Neural cell (in vitro differentiated cells): Measurements from ENCODE around the gene ADGRD2. TPM values are rescaled to one million over a fixed set of nuclear protein-coding genes. Genes with fewer than 3 reads are reported as not detected.

Source experiments
- H2AFZ ChIP-seq: fragments of 200-600, 300-800 bp; sonication (generic), shearing (Covaris generic); 2 replicates; pipeline ENCODE4 v1.6.0; 2014; ENCODE audit warnings: low read depth, mild to moderate bottlenecking, antibody characterized with exemption, low read length, moderate library complexity
- H3F3A ChIP-seq: fragments of 200-600 bp; shearing (Covaris generic); 2 replicates; pipeline ENCODE4 v1.6.1; 2016; ENCODE audit warnings: mild to moderate bottlenecking, moderate library complexity, mixed read lengths, antibody characterized with exemption, low read length; ENCODE audit not compliant: insufficient read depth, poor library complexity, severe bottlenecking
- H3K27ac ChIP-seq: fragments of 200-600, 300-800 bp; sonication (generic), shearing (Covaris generic); 2 replicates; pipeline ENCODE4 v1.5.1; 2014; ENCODE audit warnings: mild to moderate bottlenecking, low read length, moderate library complexity
- H3K27me3 ChIP-seq: fragments of 300-800, 200-600 bp; sonication (generic), shearing (Covaris generic); 2 replicates; pipeline ENCODE4 v1.6.0; 2014; ENCODE audit warnings: mild to moderate bottlenecking, low read depth, low read length, moderate library complexity; ENCODE audit not compliant: insufficient read depth
- H3K36me3 ChIP-seq: fragments of 300-800, 200-600 bp; sonication (generic), shearing (Covaris generic); 2 replicates; pipeline ENCODE4 v1.5.1; 2014; ENCODE audit warnings: mild to moderate bottlenecking, antibody characterized with exemption, low read length, moderate library complexity; ENCODE audit not compliant: insufficient read depth
- H3K4me2 ChIP-seq: fragments of 300-800, 200-600 bp; sonication (generic), shearing (Covaris generic); 2 replicates; pipeline ENCODE4 v1.6.0; 2014; ENCODE audit warnings: mild to moderate bottlenecking, low read length
- H3K4me3 ChIP-seq: fragments of 300-800, 200-600 bp; sonication (generic), shearing (Covaris generic); 2 replicates; pipeline ENCODE4 v1.5.1; 2014; ENCODE audit warnings: mild to moderate bottlenecking, low read length, moderate library complexity
- H3K79me2 ChIP-seq: fragments of 200-600 bp; shearing (Covaris generic); replicated peaks from 2 replicates; pipeline ENCODE4 v1.6.0; 2014; ENCODE audit warnings: mild to moderate bottlenecking, low read length, moderate library complexity; ENCODE audit not compliant: insufficient read depth
- H3K9ac ChIP-seq: fragments of 300-800, 200-600 bp; sonication (generic), shearing (Covaris generic); 2 replicates; pipeline ENCODE4 v1.6.1; 2016; ENCODE audit warnings: mild to moderate bottlenecking, low read length, mixed read lengths
- H3K9me2 ChIP-seq: fragments of 200-600 bp; shearing (Covaris generic); 2 replicates; pipeline ENCODE4 v1.6.1; 2016; ENCODE audit warnings: mild to moderate bottlenecking, low read length, mixed read lengths; ENCODE audit not compliant: insufficient read depth
- H3K9me3 ChIP-seq: fragments of 200-600, 300-800 bp; sonication (generic), shearing (Covaris generic); 2 replicates; pipeline ENCODE4 v1.6.1; 2016; ENCODE audit warnings: mild to moderate bottlenecking, mixed run types, low read length, moderate library complexity, mixed read lengths
- H4K20me1 ChIP-seq: fragments of 200-600 bp; shearing (Covaris generic); 2 replicates; pipeline ENCODE4 v1.6.1; 2016; ENCODE audit warnings: mild to moderate bottlenecking, mixed run types; ENCODE audit not compliant: insufficient read depth
- CTCF ChIP-seq: fragments of 450-650 bp; IDR thresholded peaks from 2 replicates; pipeline ENCODE4 v1.5.1; 2014; ENCODE audit warnings: antibody characterized with exemption, mild to moderate bottlenecking, moderate library complexity; ENCODE audit not compliant: poor library complexity, severe bottlenecking
- EP300 ChIP-seq: fragments of 450-650 bp; conservative IDR thresholded peaks from 2 replicates; pipeline ENCODE4 v1.6.1; 2014; ENCODE audit warnings: antibody characterized with exemption, mild to moderate bottlenecking, moderate library complexity; ENCODE audit not compliant: poor library complexity, severe bottlenecking
- EZH2 ChIP-seq: fragments of 200-600, 300-800 bp; shearing (Covaris generic), sonication (generic); IDR thresholded peaks from 2 replicates; pipeline ENCODE4 v1.6.1; 2014; ENCODE audit warnings: antibody characterized with exemption, low read length, borderline replicate concordance, mild to moderate bottlenecking; ENCODE audit not compliant: insufficient read depth, poor library complexity, severe bottlenecking
- MXI1 ChIP-seq: fragments of 450-650 bp; conservative IDR thresholded peaks from 2 replicates; pipeline ENCODE4 v1.6.1; 2014; ENCODE audit warnings: antibody characterized with exemption, mild to moderate bottlenecking; ENCODE audit not compliant: poor library complexity, severe bottlenecking
- POLR2AphosphoS5 ChIP-seq: IDR thresholded peaks from 2 replicates; pipeline ENCODE4 v1.6.1; 2012
- RAD21 ChIP-seq: fragments of 450-650 bp; conservative IDR thresholded peaks from 2 replicates; pipeline ENCODE4 v1.6.1; 2014; ENCODE audit warnings: antibody characterized with exemption, mild to moderate bottlenecking, moderate library complexity
- REST ChIP-seq: IDR thresholded peaks from 2 replicates; pipeline ENCODE4 v1.6.1; 2012; ENCODE audit warnings: borderline replicate concordance
- SMC3 ChIP-seq: fragments of 450-650 bp; conservative IDR thresholded peaks from 2 replicates; pipeline ENCODE4 v1.6.1; 2014; ENCODE audit warnings: antibody characterized with exemption, mild to moderate bottlenecking, moderate library complexity; ENCODE audit not compliant: poor library complexity
- TAF1 ChIP-seq: IDR thresholded peaks from 2 replicates; pipeline ENCODE4 v1.6.1; 2012; ENCODE audit warnings: low read depth
- polyA plus RNA-seq: library from polyadenylated mRNA; depleted of rRNA; stranded (reverse); fragments of >200 nt; gene quantifications from 2 replicates; pipeline ENCODE4 v1.2.3, GENCODE V29; 2014

ADGRD2 gene
- polyA plus RNA-seq, 1 donor from 2014 or later = not detected

GRCh38 chr9:124455820-124456219 lies 5.6 kb downstream of the ADGRD2 start:
- Histone ChIP-seq H3K27ac (no peak overlapping the region), H3K36me3 (no peaks in the 10 kb centered on the region), H3K79me2 (no peaks in the 10 kb centered on the region), H3K4me3 (no peak overlapping the region), H3K4me2 (no peak overlapping the region), H3K9me3 (no peaks in the 10 kb centered on the region), H3F3A (no peaks in the 10 kb centered on the region), H3K9me2 (no peaks in the 10 kb centered on the region), H3K9ac (no peak overlapping the region), H4K20me1 (no peaks in the 10 kb centered on the region), H2AFZ (no peak overlapping the region), H3K27me3 (peaks cover 8% of the 10 kb centered on the region)
- no peak for TF ChIP-seq EP300
- TF ChIP-seq EZH2 = no peak
- TF ChIP-seq MXI1 = no peak
- no peak for TF ChIP-seq REST
- no peak for TF ChIP-seq RAD21
- TF ChIP-seq POLR2AphosphoS5 = no peak
- no peak for TF ChIP-seq CTCF
- no peak for TF ChIP-seq SMC3

GRCh38 chr9:124456341-124457078 lies 6.3 kb downstream of the ADGRD2 start:
- TF ChIP-seq TAF1 (no peak), REST (no peak), EZH2 (no peak), POLR2AphosphoS5 (no peak), RAD21 (no peak), EP300 (no peak), MXI1 (no peak)
- H3K27ac ChIP-seq = no peak overlapping the region
- peaks cover 1% of the 10 kb centered on the region for H3K27me3 ChIP-seq
- no peaks in the 10 kb centered on the region for H3K9me3 ChIP-seq
- no peaks in the 10 kb centered on the region for H3K79me2 ChIP-seq
- no peak overlapping the region for H3K4me3 ChIP-seq
- H2AFZ ChIP-seq = no peak overlapping the region
- no peaks in the 10 kb centered on the region for H4K20me1 ChIP-seq
- no peak overlapping the region for H3K9ac ChIP-seq
- no peaks in the 10 kb centered on the region for H3F3A ChIP-seq
- H3K9me2 ChIP-seq = no peaks in the 10 kb centered on the region
- H3K4me2 ChIP-seq = no peak overlapping the region
- no peaks in the 10 kb centered on the region for H3K36me3 ChIP-seq
